Mucosa of descending colon (tissue), 3 donors: Measurements from ENCODE around the gene CXXC4. TPM values are rescaled to one million over a fixed set of nuclear protein-coding genes. Genes with fewer than 3 reads are reported as not detected.

ENCODE experiments used
- ATAC-seq: fragments of 200-7000 bp; cut with Tn5 transposase; one replicate; pipeline ENCODE4 v1.9.1; 2020; ENCODE audit warnings: mild to moderate bottlenecking, moderate library complexity
- DNase-seq, 3 donors: peaks; one replicate each; pipeline ENCODE4 v3.0.0-alpha.2; 2020
- H3K36me3 ChIP-seq: fragments of 200-600 bp; one replicate; pipeline ENCODE4 v1.8.0; 2021; ENCODE audit warnings: low read depth, mild to moderate bottlenecking
- H3K4me1 ChIP-seq: fragments of 200-600 bp; one replicate; pipeline ENCODE4 v1.8.0; 2021; ENCODE audit warnings: low read depth, mild to moderate bottlenecking
- H3K4me3 ChIP-seq: fragments of 200-600 bp; one replicate; pipeline ENCODE4 v1.8.0; 2021; ENCODE audit warnings: mild to moderate bottlenecking
- H3K9me3 ChIP-seq: fragments of 200-600 bp; one replicate; pipeline ENCODE4 v1.8.0; 2021; ENCODE audit warnings: mild to moderate bottlenecking
- CTCF ChIP-seq: fragments of 200-600 bp; IDR thresholded peaks from one replicate; pipeline ENCODE4 v1.8.0; 2022; ENCODE audit warnings: antibody characterized with exemption, mild to moderate bottlenecking
- intact Hi-C, 2 donors: fragments of 100-400 bp; cut with DNase I in 1 of 2; cut with micrococcal nuclease in 1 of 2; formaldehyde crosslinking; loops; one replicate each; pipeline versions ENCODE4 v1.11.0 to v1.11.1; 2022; cut with DNase I, micrococcal nuclease
- total RNA-seq, 3 donors: library from RNA; stranded (reverse); fragmentation: NEBNext Ultra II Directional in 2 of 3; extraction: Animal tissue kit (Norgen Biotek cat#: 25700) in 2 of 3; gene quantifications; one replicate each; pipeline versions ENCODE4 v1.2.1 to v1.2.4, GENCODE V29; 2021 to 2023
- donor health status: DM: no; HTN: no; CAD: no; lungs with moderate emphysema.
- donor health status: DM: no; HTN: no; CAD: no.
- donor health status: DM: no; HTN: yes; CAD: no.

CXXC4 gene
- total RNA-seq, 3 donors from 2014 or later = 0.96 to 4.2 (median 1.7) TPM

GRCh38 chr4:104420766-104421165, 73.9 kb downstream of the CXXC4 start:
- H3K4me3 ChIP-seq = no peak overlapping the region
- intact Hi-C loops = no loop called here
- DNase-seq (no peak), ATAC-seq (no peak)
- no peak for TF ChIP-seq CTCF
- no peaks in the 10 kb centered on the region for H3K36me3 ChIP-seq
- H3K9me3 ChIP-seq = no peaks in the 10 kb centered on the region
- no peaks in the 10 kb centered on the region for H3K4me1 ChIP-seq
